ENCODE measurements around the gene CD38.
"Not testable (repeated sequence)": the region's sequence is repeated elsewhere in the genome, so short reads cannot be mapped to it uniquely, and the experiment has no call there.

CD38 gene

GRCh38 chr4:15762460-15762859 is 15.7 kb upstream of the CD38 start:
- not testable (repeated sequence) for DNase-seq (ENCODE audit: low spot score)

- no peak for DNase-seq (ENCODE audit: low spot score)
Observed at GRCh38 chr4:15765391-15765790, 12.7 kb upstream of the CD38 start.

GRCh38 chr4:15765910-15766697 is 12.0 kb upstream of the CD38 start:
- DNase-seq (ENCODE audit: low spot score): no peak

DNA sequence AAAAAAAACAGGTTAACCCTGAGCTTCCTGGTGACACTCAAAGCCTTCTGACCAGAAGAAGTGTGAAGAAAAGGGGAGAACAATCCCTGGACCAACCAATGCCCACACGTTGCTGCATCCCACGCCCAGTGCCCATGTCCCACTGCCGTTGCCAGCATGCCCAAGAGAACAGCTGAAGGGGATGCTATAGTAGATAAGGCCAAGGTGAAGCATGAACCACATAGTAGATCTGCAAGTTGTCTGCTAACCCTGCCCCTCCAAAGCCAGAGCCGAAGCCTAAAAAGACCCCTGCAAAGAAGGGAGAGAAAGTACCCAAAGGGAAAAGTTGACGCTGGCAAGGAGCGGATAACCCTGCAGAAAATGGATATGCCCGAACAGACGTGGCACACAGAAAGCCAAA is 11.3 kb upstream of the CD38 start:
- DNase-seq (ENCODE audit: low spot score): no peak

- no peak for DNase-seq (ENCODE audit: low spot score)
Observed at GRCh38 chr4:15769202-15769601, 8.9 kb upstream of the CD38 start.

DNA sequence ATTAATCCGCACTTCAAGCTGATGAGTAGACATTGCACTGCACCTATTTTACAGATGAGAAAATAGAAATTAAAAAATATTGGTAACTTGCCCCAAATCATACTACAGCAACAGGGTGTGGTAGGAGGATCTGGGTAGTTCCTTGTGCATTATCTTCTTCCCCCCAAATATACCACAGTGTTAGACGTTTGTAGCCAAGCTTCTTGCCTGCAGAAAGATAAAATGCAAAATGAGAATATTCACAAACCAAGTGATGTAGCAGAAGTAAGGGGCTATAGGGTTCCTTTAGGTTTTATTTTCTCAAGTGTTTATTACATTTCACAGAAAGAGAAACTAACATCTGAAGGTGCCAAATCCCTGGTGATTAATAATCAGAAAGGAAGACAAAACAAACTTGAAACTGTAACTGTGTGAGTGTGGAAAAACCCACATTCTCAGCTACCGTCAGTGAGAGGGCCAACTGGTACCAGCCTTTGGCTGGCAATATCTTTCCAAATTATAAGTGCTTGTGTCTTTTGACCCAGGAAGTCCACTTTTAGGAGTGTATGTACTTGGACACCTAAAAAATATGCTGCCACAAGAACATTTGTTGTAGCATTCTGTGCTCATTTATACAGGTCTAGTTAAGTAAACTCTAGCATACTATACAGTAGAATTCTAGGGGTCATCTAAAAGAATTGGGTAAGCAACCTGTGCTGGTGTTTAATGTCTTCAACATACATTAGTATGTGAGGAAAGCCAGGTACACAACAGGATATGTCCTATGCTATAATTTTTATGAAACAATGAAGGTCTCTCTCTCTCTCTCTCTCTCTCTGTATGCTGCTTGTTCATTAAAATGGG is 6.7 kb upstream of the CD38 start:
- DNase-seq (ENCODE audit: low spot score): no peak

DNA sequence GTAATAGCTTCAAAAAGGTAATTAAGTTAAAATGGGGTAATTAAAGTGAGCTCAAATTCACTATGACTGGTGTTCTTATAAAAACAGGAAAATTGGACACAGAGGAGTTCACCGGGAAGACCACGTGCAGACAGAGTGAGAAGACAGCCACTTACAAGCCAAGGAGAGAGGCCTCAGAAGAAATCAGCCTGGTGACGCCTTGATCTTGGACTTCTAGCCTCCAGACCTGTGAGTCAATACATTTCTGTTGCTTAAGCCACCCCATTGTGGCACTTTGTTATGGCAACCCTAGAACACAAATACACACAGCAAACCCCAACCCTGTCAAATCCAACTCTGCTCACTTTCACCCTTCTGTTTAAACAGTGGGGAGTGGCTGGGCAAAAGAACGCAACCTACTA is 4.1 kb upstream of the CD38 start:
- DNase-seq (ENCODE audit: low spot score): no peak

DNA sequence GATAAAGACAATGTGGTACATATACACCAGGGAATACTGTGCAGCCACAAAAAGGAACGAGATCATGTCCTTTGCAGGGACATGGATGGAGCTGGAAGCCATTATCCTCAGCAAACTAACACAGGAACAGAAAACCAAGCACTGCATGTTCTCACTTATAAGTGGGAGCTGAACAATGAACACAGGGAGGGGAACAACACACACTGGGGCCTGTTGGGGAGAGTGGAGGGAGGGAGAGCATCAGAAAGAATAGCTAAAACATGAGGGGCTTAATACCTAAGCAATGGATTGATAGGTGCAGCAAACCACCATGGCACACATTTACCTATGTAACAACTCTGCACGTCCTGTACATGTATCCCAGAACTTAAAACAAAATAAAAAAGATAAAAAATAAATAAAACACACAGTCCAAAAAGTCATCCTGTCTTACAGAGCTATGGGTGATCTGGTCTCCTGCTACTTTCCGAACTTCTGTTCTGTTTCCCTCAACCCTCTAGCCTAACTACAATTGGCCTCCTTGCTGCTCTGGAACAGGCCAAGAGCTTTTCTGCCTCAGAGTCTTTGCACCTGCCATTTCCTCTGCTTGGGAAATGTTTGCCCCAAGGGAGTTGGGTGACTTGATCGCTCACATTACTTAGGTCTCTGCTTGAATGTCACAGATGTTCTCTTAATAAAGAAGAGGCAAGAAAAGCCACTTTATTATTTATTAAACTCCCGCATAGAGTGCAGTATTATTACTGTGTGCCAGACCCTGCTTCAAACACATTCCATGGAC is 1.1 kb upstream of the CD38 start:
- DNase-seq (ENCODE audit: low spot score): no peak

GRCh38 chr4:15777697-15778288 is 335 bp upstream of the CD38 start:
- DNase-seq (ENCODE audit: low spot score): no peak

- DNase-seq (ENCODE audit: low spot score): peak; percentile 50
Observed at GRCh38 chr4:15779306-15779705, 1.2 kb downstream of the CD38 start.

GRCh38 chr4:15779809-15780208 is 1.7 kb downstream of the CD38 start:
- DNase-seq (ENCODE audit: low spot score): no peak

GRCh38 chr4:15781427-15782095 is 3.4 kb downstream of the CD38 start:
- DNase-seq (ENCODE audit: low spot score): no peak

DNA sequence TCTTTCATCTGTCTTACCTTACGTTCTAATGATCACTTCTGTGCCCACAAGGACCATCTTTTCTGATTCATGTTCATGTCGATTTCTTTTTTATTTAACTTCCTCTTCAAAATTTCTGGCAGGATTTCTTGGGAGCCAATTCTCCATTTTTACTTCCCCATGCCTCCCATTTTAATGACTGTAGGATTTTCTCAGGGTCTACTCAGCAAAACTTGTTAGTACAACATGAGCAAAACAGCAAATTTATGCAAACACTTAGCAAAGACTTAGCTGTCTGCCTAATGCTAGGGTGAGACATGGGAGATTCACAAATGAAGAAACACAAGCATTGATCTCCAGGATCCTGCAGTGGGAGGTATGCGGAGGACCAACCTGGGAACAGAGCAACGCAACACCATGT is 5.5 kb downstream of the CD38 start:
- DNase-seq (ENCODE audit: low spot score): no peak

- no peak for DNase-seq (ENCODE audit: low spot score)
Observed at GRCh38 chr4:15784959-15785634, 7.0 kb downstream of the CD38 start.

GRCh38 chr4:15786743-15787142 is 8.6 kb downstream of the CD38 start:
- DNase-seq (ENCODE audit: low spot score): no peak

GRCh38 chr4:15792974-15793373 is 14.8 kb downstream of the CD38 start:
- no peak for DNase-seq (ENCODE audit: low spot score)

DNA sequence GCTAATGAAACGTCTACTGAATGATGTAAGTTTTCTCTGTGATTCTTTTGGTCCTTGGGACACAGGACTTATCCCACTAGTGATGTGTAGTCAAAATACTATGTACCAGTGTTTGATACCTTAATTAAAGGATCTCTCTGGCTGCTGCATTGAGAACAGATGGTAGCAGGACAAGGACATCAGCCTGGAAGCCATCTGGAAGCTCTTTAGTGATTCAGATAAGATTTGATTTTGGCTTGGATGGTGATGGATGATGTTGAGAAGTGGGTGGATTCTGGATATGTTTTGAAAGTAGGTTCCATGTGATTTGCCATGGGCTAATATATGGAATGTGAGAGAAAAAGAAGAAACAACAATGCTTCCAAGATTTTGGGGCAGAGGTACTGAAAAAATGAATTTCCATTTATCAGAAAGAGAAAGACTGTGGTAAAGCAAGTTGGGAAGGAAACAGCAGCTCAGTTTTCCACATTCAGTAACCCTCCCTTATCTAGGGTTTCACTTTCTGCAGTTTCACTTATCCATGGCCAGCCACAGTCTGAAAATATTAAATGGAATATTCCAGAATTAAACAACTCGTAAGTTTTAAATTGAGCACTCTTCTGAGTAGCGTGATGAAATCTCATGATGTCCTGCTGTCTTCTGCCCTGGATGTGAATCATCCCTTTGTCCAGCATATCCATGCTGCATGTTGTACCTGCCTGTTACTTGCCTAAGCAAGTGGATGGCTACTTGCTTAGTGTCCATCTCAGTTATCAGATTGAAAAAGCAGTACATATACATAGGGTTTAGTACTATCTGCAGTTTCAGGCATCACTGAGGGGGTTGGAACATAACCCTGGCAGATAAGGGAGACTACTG is 15.6 kb downstream of the CD38 start:
- no peak for DNase-seq (ENCODE audit: low spot score)

GRCh38 chr4:15794426-15794825 is 16.3 kb downstream of the CD38 start:
- no peak for DNase-seq (ENCODE audit: low spot score)

DNA sequence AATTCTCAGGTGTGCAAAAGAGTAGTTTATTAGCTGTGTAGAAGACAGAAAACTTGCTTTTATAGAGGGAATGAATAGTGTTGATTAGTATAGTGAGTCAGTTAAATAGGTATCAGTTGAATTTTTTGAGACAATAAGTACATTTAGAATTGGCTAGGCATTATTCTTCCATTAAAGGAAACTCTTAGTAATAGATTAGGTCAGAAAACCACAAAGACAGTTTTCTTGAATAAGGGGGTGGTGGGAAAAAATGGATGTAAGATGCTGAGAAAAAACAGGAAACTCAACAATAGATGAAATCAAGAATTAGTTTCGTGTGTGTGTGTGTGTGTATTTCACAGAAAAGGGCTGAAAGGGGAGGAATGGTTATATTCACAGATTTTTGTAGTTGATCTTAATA is 16.8 kb downstream of the CD38 start:
- DNase-seq (ENCODE audit: low spot score): no peak

DNA sequence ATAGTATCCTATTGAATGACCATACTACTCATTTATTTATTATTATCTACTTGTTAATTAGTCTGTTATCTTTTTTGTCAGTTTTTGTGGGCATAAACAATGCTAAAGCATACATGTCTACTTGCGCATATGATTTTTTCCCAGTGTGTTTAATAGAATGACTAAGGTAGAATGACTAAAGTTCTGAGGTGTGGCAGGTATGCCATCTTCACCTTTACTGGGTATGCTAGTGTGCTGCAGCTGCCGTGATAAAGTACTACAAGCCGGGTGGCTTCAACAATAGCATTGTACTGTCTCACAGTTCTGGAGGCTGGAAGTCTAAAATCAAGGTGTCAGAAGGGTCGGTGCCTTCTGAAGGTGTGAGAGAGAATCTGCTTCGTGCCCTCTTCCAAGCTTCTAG is 19.2 kb downstream of the CD38 start:
- no peak for DNase-seq (ENCODE audit: low spot score)
